ENCODE results near the gene C17orf100. TPM values are rescaled to one million over a fixed set of nuclear protein-coding genes. Genes with fewer than 3 reads are reported as not detected.

C17orf100 gene
- total RNA-seq, 2 donors from 2014 or later = 0.63 TPM; not detected in 1

GRCh38 chr17:6610011-6610410 lies 41.6 kb upstream of the C17orf100 start:
- no peaks in the 10 kb centered on the region for H3K27me3 ChIP-seq
- DNase-seq (ENCODE audit: low spot score) = no peak
- peaks cover 46% of the 10 kb centered on the region for H3K36me3 ChIP-seq
- no peak overlapping the region for H3K27ac ChIP-seq
- H3K4me3 ChIP-seq = no peak overlapping the region
- H3K9me3 ChIP-seq = no peaks in the 10 kb centered on the region
- TF ChIP-seq, protein P1, sequence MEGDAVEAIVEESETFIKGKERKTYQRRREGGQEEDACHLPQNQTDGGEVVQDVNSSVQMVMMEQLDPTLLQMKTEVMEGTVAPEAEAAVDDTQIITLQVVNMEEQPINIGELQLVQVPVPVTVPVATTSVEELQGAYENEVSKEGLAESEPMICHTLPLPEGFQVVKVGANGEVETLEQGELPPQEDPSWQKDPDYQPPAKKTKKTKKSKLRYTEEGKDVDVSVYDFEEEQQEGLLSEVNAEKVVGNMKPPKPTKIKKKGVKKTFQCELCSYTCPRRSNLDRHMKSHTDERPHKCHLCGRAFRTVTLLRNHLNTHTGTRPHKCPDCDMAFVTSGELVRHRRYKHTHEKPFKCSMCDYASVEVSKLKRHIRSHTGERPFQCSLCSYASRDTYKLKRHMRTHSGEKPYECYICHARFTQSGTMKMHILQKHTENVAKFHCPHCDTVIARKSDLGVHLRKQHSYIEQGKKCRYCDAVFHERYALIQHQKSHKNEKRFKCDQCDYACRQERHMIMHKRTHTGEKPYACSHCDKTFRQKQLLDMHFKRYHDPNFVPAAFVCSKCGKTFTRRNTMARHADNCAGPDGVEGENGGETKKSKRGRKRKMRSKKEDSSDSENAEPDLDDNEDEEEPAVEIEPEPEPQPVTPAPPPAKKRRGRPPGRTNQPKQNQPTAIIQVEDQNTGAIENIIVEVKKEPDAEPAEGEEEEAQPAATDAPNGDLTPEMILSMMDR (IDR thresholded peaks at IDR 0.05) = no peak
- H3K4me1 ChIP-seq = no peaks in the 10 kb centered on the region

DNA sequence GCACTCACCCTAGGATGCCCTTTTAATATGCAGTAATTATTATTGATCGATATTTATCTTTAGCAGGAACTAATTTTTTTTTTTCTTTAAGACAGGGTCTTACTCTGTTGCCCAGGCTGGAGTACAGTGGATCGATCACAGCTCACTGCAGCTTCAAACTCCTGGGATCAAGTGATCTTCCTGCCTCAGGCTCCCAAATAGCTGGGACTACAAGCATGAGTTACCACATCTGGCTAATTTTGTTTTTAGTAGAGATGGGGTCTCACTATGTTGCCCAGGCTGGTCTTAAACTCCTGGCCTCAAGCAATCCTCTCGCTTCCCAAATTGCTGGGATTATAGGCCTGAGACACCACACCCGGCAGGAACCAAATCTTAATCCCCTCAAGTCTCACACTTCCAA lies 40.3 kb upstream of the C17orf100 start:
- TF ChIP-seq, protein P1 (IDR thresholded peaks at IDR 0.05) = no peak
- Histone ChIP-seq H3K36me3 (peaks cover 44% of the 10 kb centered on the region), H3K4me3 (no peak overlapping the region), H3K27ac (no peak overlapping the region), H3K27me3 (no peaks in the 10 kb centered on the region), H3K9me3 (no peaks in the 10 kb centered on the region), H3K4me1 (no peaks in the 10 kb centered on the region)
- DNase-seq (ENCODE audit: low spot score) = no peak

DNA sequence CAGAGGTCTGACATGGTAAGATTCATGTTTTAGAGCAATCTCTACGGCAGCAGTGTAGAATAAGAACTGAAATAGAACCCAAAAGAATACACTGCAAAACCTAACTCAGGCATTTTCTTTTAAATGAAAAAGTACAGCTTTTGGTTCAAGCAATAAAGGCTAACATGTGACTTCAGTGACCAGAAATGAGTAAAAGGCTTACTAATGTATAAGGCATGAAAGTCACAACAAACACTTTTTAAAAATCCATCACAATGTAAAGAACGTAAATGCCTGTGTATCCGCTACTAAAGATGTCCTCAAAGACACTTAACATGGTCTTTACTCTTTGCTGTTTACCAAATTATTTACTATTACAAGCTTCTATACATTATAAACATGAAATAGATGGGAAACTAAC lies 27.6 kb upstream of the C17orf100 start:
- Histone ChIP-seq H3K4me3 (no peak overlapping the region), H3K27me3 (no peaks in the 10 kb centered on the region), H3K36me3 (peaks cover 55% of the 10 kb centered on the region), H3K4me1 (no peaks in the 10 kb centered on the region), H3K27ac (no peak overlapping the region), H3K9me3 (no peaks in the 10 kb centered on the region)
- TF ChIP-seq, protein P1 (IDR thresholded peaks at IDR 0.05) = no peak
- no peak for DNase-seq (ENCODE audit: low spot score)

DNA sequence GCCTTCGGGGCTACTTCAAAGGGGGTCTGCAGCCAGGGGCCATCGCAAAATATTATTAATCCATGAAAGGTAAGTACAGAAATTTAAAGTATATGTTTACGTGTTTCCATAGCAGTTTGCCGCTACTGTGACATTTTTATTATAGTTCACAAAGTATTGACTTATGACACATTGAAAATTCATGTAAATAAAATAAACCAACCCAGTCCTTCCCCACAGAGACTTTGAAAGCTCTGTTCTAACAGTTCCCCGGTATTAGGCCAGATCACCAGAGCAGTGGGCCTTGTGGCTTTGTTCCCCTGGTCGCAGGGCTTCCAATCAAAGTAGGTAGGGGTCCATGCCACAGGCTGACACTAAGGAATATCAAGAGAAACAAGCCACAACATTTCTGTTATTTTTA lies 24.9 kb upstream of the C17orf100 start:
- no peaks in the 10 kb centered on the region for H3K4me1 ChIP-seq
- DNase-seq (ENCODE audit: low spot score) = no peak
- no peaks in the 10 kb centered on the region for H3K27me3 ChIP-seq
- H3K4me3 ChIP-seq = no peak overlapping the region
- H3K27ac ChIP-seq = no peak overlapping the region
- peaks cover 41% of the 10 kb centered on the region for H3K36me3 ChIP-seq
- H3K9me3 ChIP-seq = no peaks in the 10 kb centered on the region
- TF ChIP-seq, protein P1 (IDR thresholded peaks at IDR 0.05) = no peak

GRCh38 chr17:6627019-6627418 lies 24.5 kb upstream of the C17orf100 start:
- H3K9me3 ChIP-seq = no peaks in the 10 kb centered on the region
- H3K36me3 ChIP-seq = peaks cover 37% of the 10 kb centered on the region
- H3K27ac ChIP-seq = no peak overlapping the region
- H3K4me1 ChIP-seq = no peaks in the 10 kb centered on the region
- no peak for DNase-seq (ENCODE audit: low spot score)
- TF ChIP-seq, protein P1 (IDR thresholded peaks at IDR 0.05) = no peak
- H3K27me3 ChIP-seq = no peaks in the 10 kb centered on the region
- no peak overlapping the region for H3K4me3 ChIP-seq

GRCh38 chr17:6630390-6630789 lies 21.2 kb upstream of the C17orf100 start:
- Histone ChIP-seq H3K9me3 (no peaks in the 10 kb centered on the region), H3K36me3 (peaks cover 29% of the 10 kb centered on the region), H3K4me1 (peaks cover 0 to 5% of the 10 kb centered on the region in 2 donors), H3K27me3 (no peaks in the 10 kb centered on the region), H3K4me3 (no peak overlapping the region), H3K27ac (no peak overlapping the region)
- no peak for DNase-seq (ENCODE audit: low spot score)
- TF ChIP-seq, protein P1 (IDR thresholded peaks at IDR 0.05) = no peak
